ENCODE data around the gene LAMA2. TPM values are rescaled to one million over a fixed set of nuclear protein-coding genes. Genes with fewer than 3 reads are reported as not detected.

The LAMA2 gene
- total RNA-seq, 1 donor from 2014 or later = 0.27 TPM

DNA sequence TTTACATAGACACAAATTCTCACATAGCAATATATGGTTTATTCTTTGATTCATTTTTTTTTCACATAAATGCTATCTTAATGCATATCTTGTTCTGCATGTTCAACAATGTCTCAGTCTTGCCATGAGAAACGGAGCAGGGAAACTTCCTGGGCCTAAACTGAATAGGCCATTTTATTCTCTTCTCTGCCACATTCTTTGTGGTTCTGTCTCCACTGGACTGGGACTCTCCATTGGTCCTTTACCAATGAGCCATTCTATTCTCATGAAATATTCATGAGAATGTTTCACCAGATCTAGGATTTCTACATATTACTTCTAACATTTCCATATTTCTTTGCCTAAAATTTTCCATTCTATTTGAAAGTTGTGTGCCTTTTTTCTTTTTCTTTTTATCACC, 42.8 kb downstream of the LAMA2 start:
- ATAC-seq (ENCODE audit: low read depth) (no peak), DNase-seq (no peak)
- Mint-ChIP-seq H3K4me1 (no peaks in the 10 kb centered on the region), H3K9me3 (no peaks in the 10 kb centered on the region), H3K27me3 (no peaks in the 10 kb centered on the region), H3K27ac (no peak overlapping the region), H3K36me3 (ENCODE audit: low read depth) (no peaks in the 10 kb centered on the region), H3K4me3 (no peak overlapping the region)
- intact Hi-C loops (cut with micrococcal nuclease) = no loop called here
- ChIA-PET CTCF (no interaction called here), POLR2A (no interaction called here)
- TF ChIP-seq, protein P1, sequence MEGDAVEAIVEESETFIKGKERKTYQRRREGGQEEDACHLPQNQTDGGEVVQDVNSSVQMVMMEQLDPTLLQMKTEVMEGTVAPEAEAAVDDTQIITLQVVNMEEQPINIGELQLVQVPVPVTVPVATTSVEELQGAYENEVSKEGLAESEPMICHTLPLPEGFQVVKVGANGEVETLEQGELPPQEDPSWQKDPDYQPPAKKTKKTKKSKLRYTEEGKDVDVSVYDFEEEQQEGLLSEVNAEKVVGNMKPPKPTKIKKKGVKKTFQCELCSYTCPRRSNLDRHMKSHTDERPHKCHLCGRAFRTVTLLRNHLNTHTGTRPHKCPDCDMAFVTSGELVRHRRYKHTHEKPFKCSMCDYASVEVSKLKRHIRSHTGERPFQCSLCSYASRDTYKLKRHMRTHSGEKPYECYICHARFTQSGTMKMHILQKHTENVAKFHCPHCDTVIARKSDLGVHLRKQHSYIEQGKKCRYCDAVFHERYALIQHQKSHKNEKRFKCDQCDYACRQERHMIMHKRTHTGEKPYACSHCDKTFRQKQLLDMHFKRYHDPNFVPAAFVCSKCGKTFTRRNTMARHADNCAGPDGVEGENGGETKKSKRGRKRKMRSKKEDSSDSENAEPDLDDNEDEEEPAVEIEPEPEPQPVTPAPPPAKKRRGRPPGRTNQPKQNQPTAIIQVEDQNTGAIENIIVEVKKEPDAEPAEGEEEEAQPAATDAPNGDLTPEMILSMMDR (IDR thresholded peaks at IDR 0.05) = no peak

DNA sequence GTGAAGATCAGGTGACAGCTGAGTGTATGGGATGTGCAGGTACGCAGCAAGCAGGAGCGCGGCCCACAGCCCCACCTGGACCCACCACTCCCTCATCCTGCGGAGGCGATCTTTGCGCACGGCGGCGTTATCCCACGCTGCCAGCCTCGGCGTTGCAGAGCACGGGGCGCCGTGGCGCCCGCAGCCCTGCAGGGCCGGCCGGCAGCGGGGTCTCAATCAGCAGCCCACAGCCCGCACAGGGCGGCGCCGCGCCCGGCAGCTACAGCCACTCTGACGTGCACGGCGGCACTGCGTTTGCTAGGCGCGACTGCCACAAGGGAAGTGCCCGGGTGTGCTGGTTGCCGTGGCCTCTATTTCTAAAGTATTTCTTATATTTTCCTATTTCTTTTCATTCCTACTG, 46.9 kb downstream of the LAMA2 start:
- no peaks in the 10 kb centered on the region for H3K4me1 Mint-ChIP-seq
- no peaks in the 10 kb centered on the region for H3K27me3 Mint-ChIP-seq
- TF ChIP-seq, protein P1 (IDR thresholded peaks at IDR 0.05) = no peak
- ATAC-seq (ENCODE audit: low read depth) = no peak
- no peaks in the 10 kb centered on the region for H3K9me3 Mint-ChIP-seq
- no peaks in the 10 kb centered on the region for H3K36me3 Mint-ChIP-seq (ENCODE audit: low read depth)
- H3K27ac Mint-ChIP-seq = no peak overlapping the region
- POLR2A ChIA-PET = no interaction called here
- intact Hi-C loops (cut with micrococcal nuclease) = no loop called here
- DNase-seq = no peak
- no peak overlapping the region for H3K4me3 Mint-ChIP-seq
- CTCF ChIA-PET = no interaction called here

DNA sequence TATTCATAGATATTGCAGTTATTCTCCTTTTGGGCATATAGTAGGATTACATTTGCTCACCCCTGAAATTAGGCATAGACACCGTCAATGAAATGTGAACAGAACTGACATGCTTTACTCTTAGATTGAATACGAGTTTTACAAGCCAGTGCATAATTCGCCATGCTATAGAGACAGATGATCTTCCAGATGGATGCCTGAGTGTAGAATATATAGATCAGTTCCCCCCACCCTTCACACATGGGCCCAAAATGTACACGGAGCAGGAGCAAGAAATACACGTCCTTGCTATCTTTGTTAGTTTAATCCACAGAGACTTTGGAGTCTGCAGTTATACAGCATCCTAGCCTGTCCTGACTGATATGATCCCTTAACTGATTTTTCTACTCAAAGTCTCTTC, 47.4 kb downstream of the LAMA2 start:
- intact Hi-C loops (cut with micrococcal nuclease) = no loop called here

DNA sequence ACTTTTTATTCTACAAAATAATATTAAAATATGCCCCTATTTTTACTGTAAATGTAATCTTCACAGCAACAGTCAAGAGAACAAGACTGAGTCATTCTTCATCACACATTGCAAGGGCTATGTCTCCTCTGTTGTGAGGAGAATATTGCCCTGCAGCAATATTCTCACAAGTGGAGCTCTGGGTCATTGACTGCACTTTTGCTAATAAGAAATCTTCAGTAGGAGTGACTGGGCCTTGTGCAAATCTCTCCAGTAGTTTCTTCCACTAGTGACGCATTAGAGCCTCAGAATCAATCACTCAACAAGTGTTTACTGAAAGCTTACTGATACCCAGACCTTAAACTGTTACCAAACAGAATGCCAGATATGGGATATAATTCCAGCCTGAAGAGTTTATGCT, 49.1 kb downstream of the LAMA2 start:
- Mint-ChIP-seq H3K27me3 (no peaks in the 10 kb centered on the region), H3K9me3 (no peaks in the 10 kb centered on the region), H3K4me1 (no peaks in the 10 kb centered on the region), H3K27ac (no peak overlapping the region), H3K36me3 (ENCODE audit: low read depth) (no peaks in the 10 kb centered on the region), H3K4me3 (no peak overlapping the region)
- POLR2A ChIA-PET = no interaction called here
- TF ChIP-seq, protein P1 (IDR thresholded peaks at IDR 0.05) = no peak
- DNase-seq = no peak
- no peak for ATAC-seq (ENCODE audit: low read depth)
- CTCF ChIA-PET = no interaction called here
- intact Hi-C loops (cut with micrococcal nuclease) = no loop called here

More for the DNA sequence above, 47.4 kb downstream of the LAMA2 start:
- Mint-ChIP-seq H3K36me3 (ENCODE audit: low read depth) (no peaks in the 10 kb centered on the region), H3K4me3 (no peak overlapping the region), H3K27ac (no peak overlapping the region), H3K4me1 (no peaks in the 10 kb centered on the region), H3K27me3 (no peaks in the 10 kb centered on the region), H3K9me3 (no peaks in the 10 kb centered on the region)
- CTCF ChIA-PET = no interaction called here
- DNase-seq (no peak), ATAC-seq (ENCODE audit: low read depth) (no peak)
- TF ChIP-seq, protein P1 (IDR thresholded peaks at IDR 0.05) = no peak
- POLR2A ChIA-PET = no interaction called here

DNA sequence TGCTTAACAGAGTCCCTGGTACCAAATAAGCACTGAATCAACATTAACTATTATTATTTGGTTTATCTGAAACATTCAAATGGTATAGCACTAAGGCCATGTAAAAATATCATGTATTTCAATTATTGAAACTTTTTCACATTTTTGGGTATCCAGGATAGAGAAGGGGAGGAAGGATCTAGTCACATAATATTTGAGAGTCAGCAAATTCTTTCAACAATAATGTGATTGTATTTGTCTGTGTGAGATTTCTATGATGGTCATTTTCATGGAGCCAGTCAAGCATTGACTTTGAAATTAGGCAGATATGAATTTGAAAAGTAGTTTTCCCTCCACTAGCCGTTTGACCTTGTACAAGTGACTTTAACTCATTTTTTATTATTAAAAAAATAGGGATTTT, 67.9 kb downstream of the LAMA2 start:
- ATAC-seq (ENCODE audit: low read depth) (no peak), DNase-seq (no peak)
- Mint-ChIP-seq H3K4me3 (no peak overlapping the region), H3K27ac (no peak overlapping the region), H3K9me3 (no peaks in the 10 kb centered on the region), H3K36me3 (ENCODE audit: low read depth) (no peaks in the 10 kb centered on the region), H3K4me1 (no peaks in the 10 kb centered on the region), H3K27me3 (no peaks in the 10 kb centered on the region)
- CTCF ChIA-PET = no interaction called here
- intact Hi-C loops (cut with micrococcal nuclease) = no loop called here
- POLR2A ChIA-PET = no interaction called here
- TF ChIP-seq, protein P1 (IDR thresholded peaks at IDR 0.05) = no peak
